Suprapubic skin (tissue), 4 donors: ENCODE data around the gene OTOG. TPM values are rescaled to one million over a fixed set of nuclear protein-coding genes. Genes with fewer than 3 reads are reported as not detected.

Experiments
- DNase-seq, 2 donors: peaks; one replicate each; pipeline ENCODE4 v3.0.0-alpha.2; 2019; ENCODE audit warnings: low spot score in 2 of 2
- H3K27ac ChIP-seq: fragments of 200-600 bp; sonication (generic); one replicate; pipeline ENCODE4 v1.5.1; 2019
- H3K27me3 ChIP-seq: fragments of 200-600 bp; sonication (generic); one replicate; pipeline ENCODE4 v1.5.1; 2019
- H3K36me3 ChIP-seq: fragments of 200-600 bp; sonication (generic); one replicate; pipeline ENCODE4 v1.5.1; 2019
- H3K4me1 ChIP-seq: fragments of 200-600 bp; sonication (generic); one replicate; pipeline ENCODE4 v1.5.1; 2019
- H3K4me3 ChIP-seq: fragments of 200-600 bp; sonication (generic); one replicate; pipeline ENCODE4 v1.5.1; 2019; ENCODE audit warnings: mild to moderate bottlenecking
- H3K9me3 ChIP-seq: fragments of 200-600 bp; sonication (generic); one replicate; pipeline ENCODE4 v1.5.1; 2019
- EP300 ChIP-seq: sonication (generic); formaldehyde crosslinking; IDR thresholded peaks from one replicate; pipeline ENCODE4 v1.6.1; 2017; ENCODE audit warnings: antibody characterized with exemption
- POLR2A ChIP-seq, 2 donors: fragments of 450-650 bp; IDR thresholded peaks; one replicate each; pipeline ENCODE4 v1.6.1; 2017; ENCODE audit warnings: antibody characterized with exemption in 2 of 2, mild to moderate bottlenecking in 2 of 2, moderate library complexity in 2 of 2
- POLR2AphosphoS5 ChIP-seq, 3 donors: sonication (generic); formaldehyde crosslinking; IDR thresholded peaks; one replicate each; pipeline ENCODE4 v1.6.1; 2017; ENCODE audit warnings: antibody characterized with exemption in 3 of 3
- WGBS: methylation state at CpG from one replicate; pipeline ENCODE4 v1.1.5; 2018; 5-methylcytosine and 5-hydroxymethylcytosine counted together
- total RNA-seq, 4 donors: library from RNA; depleted of rRNA; stranded (reverse); fragments of >200 nt; gene quantifications; one replicate each; pipeline ENCODE4 v1.1.0, GENCODE V29; 2016
- TF ChIP-seq, protein P1 (sequence below), 2 donors: fragments of 200-600 bp in 1 of 2; fragments of 450-650 bp in 1 of 2; sonication (generic) in 1 of 2; IDR thresholded peaks; one replicate each; pipeline ENCODE4 v1.5.1; 2016 to 2019; ENCODE audit warnings: antibody characterized with exemption in 2 of 2, mild to moderate bottlenecking in 1 of 2, moderate library complexity in 1 of 2

The OTOG gene, protein sequence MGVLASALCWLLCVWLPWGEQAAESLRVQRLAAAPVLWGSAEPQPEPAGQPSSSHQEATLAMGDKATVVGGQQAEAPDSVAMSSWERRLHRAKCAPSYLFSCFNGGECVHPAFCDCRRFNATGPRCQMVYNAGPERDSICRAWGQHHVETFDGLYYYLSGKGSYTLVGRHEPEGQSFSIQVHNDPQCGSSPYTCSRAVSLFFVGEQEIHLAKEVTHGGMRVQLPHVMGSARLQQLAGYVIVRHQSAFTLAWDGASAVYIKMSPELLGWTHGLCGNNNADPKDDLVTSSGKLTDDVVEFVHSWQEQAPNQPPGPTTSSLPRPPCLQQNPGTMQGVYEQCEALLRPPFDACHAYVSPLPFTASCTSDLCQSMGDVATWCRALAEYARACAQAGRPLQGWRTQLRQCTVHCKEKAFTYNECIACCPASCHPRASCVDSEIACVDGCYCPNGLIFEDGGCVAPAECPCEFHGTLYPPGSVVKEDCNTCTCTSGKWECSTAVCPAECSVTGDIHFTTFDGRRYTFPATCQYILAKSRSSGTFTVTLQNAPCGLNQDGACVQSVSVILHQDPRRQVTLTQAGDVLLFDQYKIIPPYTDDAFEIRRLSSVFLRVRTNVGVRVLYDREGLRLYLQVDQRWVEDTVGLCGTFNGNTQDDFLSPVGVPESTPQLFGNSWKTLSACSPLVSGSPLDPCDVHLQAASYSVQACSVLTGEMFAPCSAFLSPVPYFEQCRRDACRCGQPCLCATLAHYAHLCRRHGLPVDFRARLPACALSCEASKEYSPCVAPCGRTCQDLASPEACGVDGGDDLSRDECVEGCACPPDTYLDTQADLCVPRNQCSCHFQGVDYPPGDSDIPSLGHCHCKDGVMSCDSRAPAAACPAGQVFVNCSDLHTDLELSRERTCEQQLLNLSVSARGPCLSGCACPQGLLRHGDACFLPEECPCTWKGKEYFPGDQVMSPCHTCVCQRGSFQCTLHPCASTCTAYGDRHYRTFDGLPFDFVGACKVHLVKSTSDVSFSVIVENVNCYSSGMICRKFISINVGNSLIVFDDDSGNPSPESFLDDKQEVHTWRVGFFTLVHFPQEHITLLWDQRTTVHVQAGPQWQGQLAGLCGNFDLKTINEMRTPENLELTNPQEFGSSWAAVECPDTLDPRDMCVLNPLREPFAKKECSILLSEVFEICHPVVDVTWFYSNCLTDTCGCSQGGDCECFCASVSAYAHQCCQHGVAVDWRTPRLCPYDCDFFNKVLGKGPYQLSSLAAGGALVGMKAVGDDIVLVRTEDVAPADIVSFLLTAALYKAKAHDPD (N-terminal part only)
- not detected for total RNA-seq

DNA sequence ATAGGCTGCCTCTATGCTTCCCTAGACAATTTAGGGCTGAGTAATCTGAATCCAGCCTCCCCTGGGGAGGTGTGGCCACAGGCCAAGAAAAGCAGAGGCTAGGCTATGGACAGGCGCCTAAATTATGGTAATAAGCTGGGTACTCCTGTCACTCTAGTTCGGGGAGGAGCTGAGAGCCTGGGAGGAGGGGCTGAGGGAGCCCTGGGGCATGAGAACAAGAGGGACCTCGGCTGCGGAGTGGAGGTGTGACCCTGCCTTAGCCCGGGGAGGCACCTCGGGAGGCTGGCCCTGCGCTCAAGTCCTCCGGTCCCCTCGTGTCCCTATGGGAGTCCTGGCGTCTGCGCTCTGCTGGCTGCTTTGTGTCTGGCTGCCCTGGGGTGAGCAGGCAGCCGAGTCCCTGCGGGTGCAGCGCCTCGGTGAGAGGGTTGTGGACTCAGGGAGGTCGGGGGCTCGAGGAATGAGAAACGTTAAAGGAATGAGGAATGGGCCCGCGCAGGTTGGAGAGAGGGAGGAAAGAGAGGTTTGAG, at the start of gene OTOG:
TSS of gene OTOG (plus strand) at position 209 of the 527 bp plus-strand sequence. CDS start at position 323, 114 bp downstream.
- Histone ChIP-seq H3K27ac (no peak within 1 kb of the TSS), H3K36me3 (no peaks in the 10 kb centered on the region), H3K9me3 (no peaks in the 10 kb centered on the region), H3K27me3 (peaks cover 60% of the 10 kb centered on the region), H3K4me3 (no peak within 1 kb of the TSS), H3K4me1 (peaks cover 6% of the 10 kb centered on the region)
- 13% methylated on average over 18 of the region's 20 CpGs for WGBS
- TF ChIP-seq, protein P1, sequence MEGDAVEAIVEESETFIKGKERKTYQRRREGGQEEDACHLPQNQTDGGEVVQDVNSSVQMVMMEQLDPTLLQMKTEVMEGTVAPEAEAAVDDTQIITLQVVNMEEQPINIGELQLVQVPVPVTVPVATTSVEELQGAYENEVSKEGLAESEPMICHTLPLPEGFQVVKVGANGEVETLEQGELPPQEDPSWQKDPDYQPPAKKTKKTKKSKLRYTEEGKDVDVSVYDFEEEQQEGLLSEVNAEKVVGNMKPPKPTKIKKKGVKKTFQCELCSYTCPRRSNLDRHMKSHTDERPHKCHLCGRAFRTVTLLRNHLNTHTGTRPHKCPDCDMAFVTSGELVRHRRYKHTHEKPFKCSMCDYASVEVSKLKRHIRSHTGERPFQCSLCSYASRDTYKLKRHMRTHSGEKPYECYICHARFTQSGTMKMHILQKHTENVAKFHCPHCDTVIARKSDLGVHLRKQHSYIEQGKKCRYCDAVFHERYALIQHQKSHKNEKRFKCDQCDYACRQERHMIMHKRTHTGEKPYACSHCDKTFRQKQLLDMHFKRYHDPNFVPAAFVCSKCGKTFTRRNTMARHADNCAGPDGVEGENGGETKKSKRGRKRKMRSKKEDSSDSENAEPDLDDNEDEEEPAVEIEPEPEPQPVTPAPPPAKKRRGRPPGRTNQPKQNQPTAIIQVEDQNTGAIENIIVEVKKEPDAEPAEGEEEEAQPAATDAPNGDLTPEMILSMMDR (IDR thresholded peaks at IDR 0.05): no peak
- TF ChIP-seq POLR2A (IDR thresholded peaks at IDR 0.05) (no peak), EP300 (no peak), POLR2AphosphoS5 (IDR thresholded peaks at IDR 0.05) (no peak)
- peak in 1 of 2 donors; percentile 77 for DNase-seq

DNA sequence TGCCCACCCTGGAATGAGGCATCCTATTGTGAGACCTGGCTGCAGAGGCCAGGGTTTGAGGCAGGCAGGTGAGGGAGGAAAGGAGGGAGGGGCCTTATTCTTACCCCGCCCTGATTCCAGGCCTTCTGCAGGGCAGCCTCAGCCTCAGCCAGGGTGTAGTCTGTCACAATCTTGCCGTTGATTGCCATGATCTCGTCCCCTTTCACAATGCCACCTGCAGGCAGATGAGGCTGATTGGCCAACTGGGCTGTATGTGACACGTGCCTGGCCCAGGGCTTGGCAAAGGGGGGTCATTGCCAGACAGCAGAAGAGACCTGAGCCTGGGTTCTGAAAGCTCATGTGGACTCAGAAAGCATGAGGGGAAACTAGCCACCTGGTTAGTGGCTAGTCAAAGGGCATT, 49.0 kb upstream of the OTOG start:
- Histone ChIP-seq H3K4me3 (no peak overlapping the region), H3K36me3 (no peaks in the 10 kb centered on the region), H3K27ac (no peak overlapping the region), H3K4me1 (no peaks in the 10 kb centered on the region), H3K27me3 (peaks cover 5% of the 10 kb centered on the region), H3K9me3 (no peaks in the 10 kb centered on the region)
- DNase-seq: no peak
- TF ChIP-seq POLR2AphosphoS5 (IDR thresholded peaks at IDR 0.05): no peak
- TF ChIP-seq, protein P1 (IDR thresholded peaks at IDR 0.05): no peak
- WGBS: 37% methylated on average over 4 of the region's 4 CpGs

DNA sequence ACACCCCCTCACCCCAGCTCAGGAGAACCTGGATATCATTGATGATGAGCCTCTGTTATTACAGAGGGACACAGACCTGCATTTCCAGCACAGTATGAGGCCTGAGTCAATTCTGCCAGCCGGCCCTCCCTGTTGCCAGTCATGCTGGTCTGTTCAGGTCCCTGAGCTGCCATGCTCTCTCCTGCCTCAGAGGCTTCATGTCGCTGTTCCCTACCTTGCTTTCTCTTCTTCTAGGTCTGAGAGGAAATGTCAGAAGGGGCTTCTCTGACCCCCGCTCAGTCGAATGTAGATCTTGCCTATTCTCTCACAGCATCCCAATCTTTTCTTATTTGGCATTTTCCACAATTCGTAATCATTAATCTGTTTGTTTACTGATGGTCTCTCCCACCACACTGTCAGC, 48.6 kb upstream of the OTOG start:
- Histone ChIP-seq H3K9me3 (no peaks in the 10 kb centered on the region), H3K36me3 (no peaks in the 10 kb centered on the region), H3K4me1 (no peaks in the 10 kb centered on the region), H3K4me3 (no peak overlapping the region), H3K27ac (no peak overlapping the region), H3K27me3 (peaks cover 3% of the 10 kb centered on the region)
- 78% methylated on average over 5 of the region's 5 CpGs for WGBS
- DNase-seq: no peak
- no peak for TF ChIP-seq POLR2AphosphoS5 (IDR thresholded peaks at IDR 0.05)
- TF ChIP-seq, protein P1 (IDR thresholded peaks at IDR 0.05): no peak
- no peak for TF ChIP-seq EP300
- TF ChIP-seq POLR2A (IDR thresholded peaks at IDR 0.05): no peak

DNA sequence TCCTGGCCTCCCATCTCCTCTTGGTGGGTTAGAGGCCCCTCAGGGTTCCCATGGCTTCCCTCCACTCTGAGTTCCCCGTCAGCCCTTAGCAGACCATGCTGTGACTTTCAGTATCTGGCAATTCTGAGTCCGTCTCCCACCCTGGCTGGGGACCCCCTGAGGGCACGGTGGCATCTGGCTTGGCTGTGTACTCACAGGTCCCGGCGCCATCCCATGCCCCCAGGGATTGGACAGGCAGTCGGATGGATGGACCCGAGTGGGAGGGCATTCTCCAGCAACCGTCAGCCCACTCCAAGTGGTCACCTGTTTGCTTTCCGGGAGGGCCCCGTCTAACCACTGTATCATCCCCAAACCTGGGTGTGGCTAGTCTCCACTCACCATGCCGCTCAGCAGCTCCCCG, 46.4 kb upstream of the OTOG start:
- 91% methylated on average over 7 of the region's 12 CpGs for WGBS
- Histone ChIP-seq H3K4me1 (no peaks in the 10 kb centered on the region), H3K27me3 (no peaks in the 10 kb centered on the region), H3K36me3 (no peaks in the 10 kb centered on the region), H3K9me3 (no peaks in the 10 kb centered on the region), H3K4me3 (no peak overlapping the region), H3K27ac (no peak overlapping the region)
- DNase-seq: no peak
- no peak for TF ChIP-seq POLR2AphosphoS5 (IDR thresholded peaks at IDR 0.05)
- TF ChIP-seq POLR2A (IDR thresholded peaks at IDR 0.05): no peak
- TF ChIP-seq, protein P1 (IDR thresholded peaks at IDR 0.05): no peak
- no peak for TF ChIP-seq EP300
